B cell (primary cell): ENCODE results near the gene CACNA2D2.

Experiments used
- CTCF ChIP-seq: fragments of 200-600 bp; IDR thresholded peaks from one replicate; pipeline ENCODE4 v1.8.0; 2022; ENCODE audit warnings: antibody characterized with exemption, mild to moderate bottlenecking
- EZH2 ChIP-seq: IDR thresholded peaks from 2 replicates; pipeline ENCODE4 v1.6.1; 2012; ENCODE audit warnings: borderline replicate concordance, low read depth, mild to moderate bottlenecking, moderate library complexity, low read length; ENCODE audit not compliant: insufficient read depth, poor library complexity, severe bottlenecking

- TF ChIP-seq CTCF (no peak), EZH2 (no peak)
Measured at GRCh38 chr3:50445919-50446318, 57.5 kb downstream of the CACNA2D2 start.
